Astrocyte of the cerebellum (primary cell): Measurements from ENCODE around the gene ARFGEF3.
A peak's percentile ranks its signal among the peaks of the same experiment; 100 is the strongest.

Source experiments
- DNase-seq: peaks from one replicate; pipeline ENCODE4 v3.0.0-alpha.2; 2011; ENCODE audit warnings: low read depth
- H3K4me3 ChIP-seq: 2 replicates; pipeline ENCODE4 v1.5.1; 2011; ENCODE audit warnings: mild to moderate bottlenecking, low read depth, low read length, moderate library complexity
- in situ Hi-C: cut with HindIII; loops from 2 replicates; pipeline ENCODE4 v1.10.0; 2017; ENCODE audit warnings: low sequenced_read_pairs
- TF ChIP-seq, protein P1 (sequence below): IDR thresholded peaks from 2 replicates; pipeline ENCODE4 v1.5.1; 2012; ENCODE audit warnings: low read length, low read depth, moderate library complexity, mild to moderate bottlenecking; ENCODE audit errors: missing control alignments

Gene ARFGEF3

DNA sequence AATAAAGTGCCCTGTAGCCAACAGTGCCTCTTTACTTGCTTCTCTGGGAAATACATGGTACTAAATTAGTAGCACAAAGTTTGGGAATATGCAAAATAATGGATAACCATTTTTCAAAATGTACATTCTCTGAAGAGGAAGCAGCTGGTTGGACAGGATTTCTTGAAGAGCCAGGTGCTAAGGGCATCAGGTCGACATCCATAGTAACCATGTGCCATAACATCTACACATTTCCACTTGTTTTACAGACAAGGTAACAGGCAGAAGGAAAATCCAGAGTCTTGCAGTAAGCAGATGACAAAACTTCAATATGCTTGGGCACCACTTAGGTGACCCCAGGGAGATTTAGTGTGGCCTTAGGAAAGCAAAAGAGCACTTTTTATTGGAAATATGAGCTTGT is 179.4 kb downstream of the ARFGEF3 start:
- TF ChIP-seq, protein P1, sequence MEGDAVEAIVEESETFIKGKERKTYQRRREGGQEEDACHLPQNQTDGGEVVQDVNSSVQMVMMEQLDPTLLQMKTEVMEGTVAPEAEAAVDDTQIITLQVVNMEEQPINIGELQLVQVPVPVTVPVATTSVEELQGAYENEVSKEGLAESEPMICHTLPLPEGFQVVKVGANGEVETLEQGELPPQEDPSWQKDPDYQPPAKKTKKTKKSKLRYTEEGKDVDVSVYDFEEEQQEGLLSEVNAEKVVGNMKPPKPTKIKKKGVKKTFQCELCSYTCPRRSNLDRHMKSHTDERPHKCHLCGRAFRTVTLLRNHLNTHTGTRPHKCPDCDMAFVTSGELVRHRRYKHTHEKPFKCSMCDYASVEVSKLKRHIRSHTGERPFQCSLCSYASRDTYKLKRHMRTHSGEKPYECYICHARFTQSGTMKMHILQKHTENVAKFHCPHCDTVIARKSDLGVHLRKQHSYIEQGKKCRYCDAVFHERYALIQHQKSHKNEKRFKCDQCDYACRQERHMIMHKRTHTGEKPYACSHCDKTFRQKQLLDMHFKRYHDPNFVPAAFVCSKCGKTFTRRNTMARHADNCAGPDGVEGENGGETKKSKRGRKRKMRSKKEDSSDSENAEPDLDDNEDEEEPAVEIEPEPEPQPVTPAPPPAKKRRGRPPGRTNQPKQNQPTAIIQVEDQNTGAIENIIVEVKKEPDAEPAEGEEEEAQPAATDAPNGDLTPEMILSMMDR = no peak
- DNase-seq = no peak
- H3K4me3 ChIP-seq = no peak overlapping the region
- in situ Hi-C loops = no loop called here

DNA sequence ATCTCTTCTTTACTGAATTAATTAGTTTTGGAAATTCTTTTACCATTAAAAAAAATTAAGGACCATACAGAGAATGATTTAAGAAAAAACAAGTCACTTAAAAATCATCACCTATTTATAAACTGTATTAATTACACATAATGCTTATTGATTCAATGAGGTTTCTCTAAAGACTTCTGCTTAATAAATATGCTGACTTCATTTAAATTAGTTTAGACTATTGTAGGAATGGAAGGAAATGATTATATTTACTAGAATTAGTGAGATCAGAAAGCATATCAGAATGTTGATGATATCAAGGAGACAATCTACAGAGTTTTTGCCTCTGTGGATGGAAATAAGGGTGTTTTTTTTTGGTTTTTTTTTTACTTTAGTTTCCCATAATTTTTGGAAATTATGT is 181.4 kb downstream of the ARFGEF3 start:
- H3K4me3 ChIP-seq = no peak overlapping the region
- DNase-seq = no peak
- TF ChIP-seq, protein P1 = no peak
- in situ Hi-C loops = no loop called here

DNA sequence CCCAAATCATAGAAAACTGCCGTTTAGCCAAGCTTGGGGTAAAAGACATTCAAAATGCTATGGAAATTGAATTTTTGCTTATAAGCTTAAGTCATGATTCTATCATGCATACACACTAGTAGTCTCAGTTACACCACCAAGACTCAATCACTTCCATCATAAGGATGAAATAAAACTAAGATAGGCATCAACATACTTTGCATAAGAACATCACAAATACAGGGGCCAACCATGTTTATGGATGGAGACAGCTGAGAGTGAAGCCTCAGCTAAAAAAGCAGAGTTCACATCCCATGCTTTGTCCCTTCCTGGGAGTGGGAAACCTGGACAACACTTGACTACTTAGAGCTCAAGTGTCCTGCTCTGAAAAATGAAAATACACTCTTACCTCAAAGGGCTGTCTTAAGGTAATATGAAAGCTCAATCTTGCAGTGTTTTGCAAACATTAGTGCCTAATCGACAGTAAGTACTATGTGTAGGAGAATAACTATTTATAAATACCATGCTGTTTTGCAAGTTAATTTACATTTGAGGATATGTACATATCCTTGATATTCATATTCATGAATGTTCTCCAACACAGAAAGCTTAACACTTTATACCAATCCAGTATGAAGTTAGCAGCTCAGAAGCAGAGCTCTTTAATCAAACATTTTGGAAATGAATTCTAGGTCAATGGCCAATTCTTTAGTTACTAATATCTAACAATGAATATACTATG is 184.0 kb downstream of the ARFGEF3 start:
- no peak for DNase-seq
- in situ Hi-C loops = no loop called here

DNA sequence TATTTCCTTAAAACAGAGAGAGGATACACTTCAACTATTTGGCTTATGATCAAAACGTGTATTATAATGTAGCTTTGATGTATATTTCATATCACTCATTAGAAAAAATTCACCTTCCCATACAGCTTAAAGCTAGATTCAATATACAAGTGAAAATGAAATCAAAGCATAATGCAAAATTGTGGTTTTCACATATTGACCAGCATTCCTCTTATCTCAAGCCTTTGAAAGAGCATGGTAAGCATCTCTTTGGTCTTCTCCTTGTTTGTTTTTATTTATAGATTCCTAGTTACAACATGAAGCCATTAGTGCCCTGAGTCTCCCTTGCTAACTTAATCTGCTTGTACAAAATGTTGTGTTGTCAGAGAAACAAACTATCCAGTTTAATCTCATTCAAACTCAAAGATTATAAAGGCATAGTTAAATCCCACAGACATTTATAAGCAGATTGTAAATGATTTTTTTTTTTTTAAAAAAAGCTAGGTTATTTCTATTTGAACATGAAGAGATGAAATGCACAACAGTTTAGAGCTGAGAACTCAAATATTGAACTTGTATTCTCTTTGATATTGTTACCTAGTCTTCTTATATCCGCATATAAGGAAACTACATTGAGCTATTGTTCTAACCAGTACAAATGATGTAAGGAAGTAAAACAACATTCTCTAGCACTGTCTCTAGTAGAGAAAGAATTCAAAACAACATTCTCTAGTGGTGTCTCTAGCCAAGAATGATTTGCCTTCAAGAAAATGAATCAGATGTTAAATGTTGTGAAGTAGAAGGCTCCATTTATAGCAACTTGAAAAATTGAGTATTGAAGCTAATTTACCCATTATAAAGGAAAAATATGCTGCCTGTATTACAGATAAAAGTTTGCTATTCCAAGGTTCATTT is 184.8 kb downstream of the ARFGEF3 start:
- in situ Hi-C loops = no loop called here
- TF ChIP-seq, protein P1 = no peak
- peak; percentile 43 for DNase-seq
- H3K4me3 ChIP-seq = no peak overlapping the region

More for the DNA sequence above, 184.0 kb downstream of the ARFGEF3 start:
- TF ChIP-seq, protein P1 = no peak
- H3K4me3 ChIP-seq = no peak overlapping the region

DNA sequence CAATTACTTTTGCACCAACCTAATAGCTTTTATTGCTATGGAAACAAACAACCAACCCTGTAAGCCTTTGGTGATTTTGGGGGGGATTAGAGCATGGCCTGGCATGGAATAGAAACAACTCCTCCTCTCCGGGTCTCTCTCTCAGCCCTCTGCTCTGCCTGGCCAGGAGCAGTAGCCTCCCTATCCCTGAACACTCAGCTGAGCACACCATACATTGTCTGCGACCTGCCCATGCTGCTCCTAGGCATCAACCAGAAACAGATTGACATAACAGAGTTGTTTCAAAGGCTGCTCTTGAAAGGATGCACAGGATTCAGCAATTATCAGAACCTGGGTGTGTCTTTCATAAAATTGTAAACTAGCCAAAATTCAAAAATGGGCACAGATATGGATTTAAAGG is 186.1 kb downstream of the ARFGEF3 start:
- H3K4me3 ChIP-seq = no peak overlapping the region
- in situ Hi-C loops = no loop called here
- DNase-seq = no peak
- TF ChIP-seq, protein P1 = no peak

DNA sequence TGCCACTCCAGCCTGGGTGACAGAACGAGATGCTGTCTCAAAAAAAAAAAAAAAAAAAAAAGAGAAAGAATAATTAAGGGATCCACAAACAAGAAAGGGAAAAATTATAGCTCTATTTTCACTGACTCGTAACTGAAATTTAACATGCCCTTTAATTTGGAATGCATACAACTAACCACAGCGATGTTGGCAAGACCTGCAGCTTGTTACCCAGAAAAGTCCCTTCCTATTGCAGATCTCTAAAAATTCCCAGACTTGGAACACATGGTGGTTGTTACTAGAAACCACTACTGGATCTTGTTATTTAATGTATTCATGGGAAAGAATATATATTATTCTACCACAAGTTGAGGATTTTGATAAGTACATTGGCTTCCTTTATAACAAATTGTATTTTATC is 188.2 kb downstream of the ARFGEF3 start:
- TF ChIP-seq, protein P1 = no peak
- no peak overlapping the region for H3K4me3 ChIP-seq
- peak; percentile 77 for DNase-seq
- in situ Hi-C loops = no loop called here
